ENCODE data around the gene PPP1R36. TPM values are rescaled to one million over a fixed set of nuclear protein-coding genes. Genes with fewer than 3 reads are reported as not detected.

Gene PPP1R36
- total and polyA plus RNA-seq, 2 of the 4 experiments (the other 2 are of a cell fraction): 0.15 to 0.54 TPM

DNA sequence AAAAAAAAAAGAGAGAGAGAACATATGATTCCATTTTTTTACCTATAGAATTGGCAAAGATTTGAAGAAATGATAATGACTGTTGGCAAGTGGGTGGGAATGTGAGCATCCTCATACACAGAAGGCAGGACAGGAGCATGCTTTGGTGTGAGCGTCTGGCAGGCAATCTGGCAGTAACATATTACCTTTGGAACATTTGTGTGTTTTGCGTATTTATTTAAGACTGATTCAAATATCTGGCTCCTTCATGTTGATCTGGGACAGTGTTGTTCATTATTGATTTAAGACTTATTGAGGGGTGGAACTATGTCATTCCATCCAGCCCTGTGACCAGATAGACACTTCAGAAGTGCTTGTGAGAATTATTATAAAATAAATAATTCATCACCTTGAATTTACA is 53.1 kb downstream of the PPP1R36 start:
- Histone ChIP-seq H4K8ac (ENCODE audit: low read depth in 2 of 2, low read length in 2 of 2) (no peak overlapping the region), H4K5ac (ENCODE audit: low read depth, low read length) (no peak overlapping the region)
- dilution Hi-C loops (cut with HindIII; ENCODE audit: low sequenced_read_pairs, unreplicated experiment): no loop called here

More for the DNA sequence above, 53.1 kb downstream of the PPP1R36 start:
- H4K91ac ChIP-seq (ENCODE audit: insufficient read depth, low read depth, low read length): no peak overlapping the region
- H3K4me1 ChIP-seq (ENCODE audit: control insufficient read depth, insufficient read depth, low read length): no peaks in the 10 kb centered on the region
- no peaks in the 10 kb centered on the region for H3K36me3 ChIP-seq (ENCODE audit: control insufficient read depth, insufficient read depth, low read length)
- no peak overlapping the region for H3K18ac ChIP-seq (ENCODE audit: low read depth, low read length)
- no peak overlapping the region for H2AK5ac ChIP-seq (ENCODE audit: low read depth, low read length)
- no peak overlapping the region for H2BK15ac ChIP-seq (ENCODE audit: low read depth, low read length)
- no peak overlapping the region for H3K27ac ChIP-seq (ENCODE audit: insufficient read depth, low read length)
- H4K20me1 ChIP-seq (ENCODE audit: insufficient read depth, low read length): no peaks in the 10 kb centered on the region
- POLR2A ChIA-PET (ENCODE audit: unreplicated experiment): no interaction called here
- H3K9ac ChIP-seq (ENCODE audit: low read depth, low read length): no peak overlapping the region
- H3K4ac ChIP-seq (ENCODE audit: low read depth, low read length): no peak overlapping the region
- no peaks in the 10 kb centered on the region for H3K27me3 ChIP-seq (ENCODE audit: control insufficient read depth, insufficient read depth, low read length)
- no peak overlapping the region for H3K56ac ChIP-seq (ENCODE audit: extremely low read depth, insufficient read depth, low read length)
- ATAC-seq (ENCODE audit: low read depth) (no peak), DNase-seq (no peak)
- BruUV-seq (replicated peaks): no TSS peak
- TF ChIP-seq MXI1 (IDR thresholded peaks at IDR 0.05; ENCODE audit: borderline replicate concordance, low read depth, low read length) (no peak), RAD21 (IDR thresholded peaks at IDR 0.05; ENCODE audit: low read length) (no peak), SMC3 (IDR thresholded peaks at IDR 0.05; ENCODE audit: low read depth, low read length) (no peak)
- H3K14ac ChIP-seq (replicated peaks; ENCODE audit: low read depth, low read length): no peak overlapping the region
- H3K79me1 ChIP-seq (ENCODE audit: low read depth in 1 of 2, low read length in 2 of 2): no peaks in the 10 kb centered on the region
- CTCF ChIA-PET: no interaction called here
- no CpG with 5 or more reads among the region's 2 CpGs for WGBS, 2 experiments (ENCODE audit: extremely low coverage in 2 of 2, insufficient read length in 1 of 2)
- no peaks in the 10 kb centered on the region for H3K9me3 ChIP-seq (ENCODE audit: control insufficient read depth, insufficient read depth, low read length)
- no peak overlapping the region for H3K4me2 ChIP-seq (ENCODE audit: low read depth, low read length)
- H2BK20ac ChIP-seq (ENCODE audit: low read depth, low read length): no peak overlapping the region
- H3K23ac ChIP-seq (ENCODE audit: low read depth, low read length): no peak overlapping the region
- H3K4me3 ChIP-seq (ENCODE audit: insufficient read depth, low read depth, low read length): no peak overlapping the region
- in situ Hi-C loops (cut with MboI; ENCODE audit: low sequenced_read_pairs) (no loop called here), intact Hi-C loops (cut with micrococcal nuclease) (no loop called here)
- H2AFZ ChIP-seq (replicated peaks; ENCODE audit: low read length, poor library complexity): no peak overlapping the region
- H2AK9ac ChIP-seq (replicated peaks; ENCODE audit: low read depth, low read length, poor library complexity): no peak overlapping the region
- no peak overlapping the region for H2BK120ac ChIP-seq (ENCODE audit: low read depth, low read length)
- no peak overlapping the region for H2BK5ac ChIP-seq (ENCODE audit: low read depth, low read length, poor library complexity, severe bottlenecking)
- no peaks in the 10 kb centered on the region for H3K9me1 ChIP-seq (ENCODE audit: insufficient read depth, low read length)
